ENCODE measurements around the gene CRADD. TPM values are rescaled to one million over a fixed set of nuclear protein-coding genes. Genes with fewer than 3 reads are reported as not detected.
"Not testable (repeated sequence)": the region's sequence is repeated elsewhere in the genome, so short reads cannot be mapped to it uniquely, and the experiment has no call there.

Gene CRADD
- total RNA-seq, 1 experiment from 2014 or later: 27.9 TPM

DNA sequence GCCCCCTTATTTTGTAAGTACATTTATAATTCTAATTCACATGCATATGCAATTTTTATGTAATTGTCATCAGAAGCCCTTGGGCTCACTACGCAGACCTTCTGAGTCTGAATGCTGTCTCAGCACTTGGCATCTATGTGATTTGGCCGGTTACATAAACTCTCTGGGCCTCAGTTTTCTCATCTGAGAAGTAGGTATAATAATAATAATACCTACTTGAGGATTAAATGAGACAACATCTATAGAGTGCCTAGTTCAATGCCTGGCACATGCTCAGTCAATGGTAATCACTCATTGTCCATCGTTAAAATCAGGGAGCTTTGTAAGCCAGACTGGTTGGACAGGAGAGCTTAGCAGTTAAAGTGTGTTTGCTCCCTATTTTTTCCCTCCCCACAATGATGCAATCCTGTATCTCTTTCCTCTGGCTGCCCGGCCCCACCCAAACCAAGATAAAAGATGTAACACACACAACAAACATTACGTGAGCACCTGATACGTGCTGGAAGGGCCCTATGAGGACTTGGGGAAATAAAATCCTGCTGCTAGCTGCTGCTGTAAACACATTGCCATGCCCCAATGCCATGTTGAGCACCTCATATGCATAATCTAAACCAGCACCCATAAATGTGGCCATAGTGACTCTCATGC is 235.0 kb downstream of the CRADD start:
- H3K36me3 ChIP-seq: no peaks in the 10 kb centered on the region
- no peak overlapping the region for H3K4me3 ChIP-seq
- DNase-seq: no peak
- no peaks in the 10 kb centered on the region for H3K27me3 ChIP-seq
- no peaks in the 10 kb centered on the region for H3K9me3 ChIP-seq

GRCh38 chr12:93913845-93914244 is 236.7 kb downstream of the CRADD start:
- H3K27me3 ChIP-seq: no peaks in the 10 kb centered on the region
- DNase-seq: no peak

DNA sequence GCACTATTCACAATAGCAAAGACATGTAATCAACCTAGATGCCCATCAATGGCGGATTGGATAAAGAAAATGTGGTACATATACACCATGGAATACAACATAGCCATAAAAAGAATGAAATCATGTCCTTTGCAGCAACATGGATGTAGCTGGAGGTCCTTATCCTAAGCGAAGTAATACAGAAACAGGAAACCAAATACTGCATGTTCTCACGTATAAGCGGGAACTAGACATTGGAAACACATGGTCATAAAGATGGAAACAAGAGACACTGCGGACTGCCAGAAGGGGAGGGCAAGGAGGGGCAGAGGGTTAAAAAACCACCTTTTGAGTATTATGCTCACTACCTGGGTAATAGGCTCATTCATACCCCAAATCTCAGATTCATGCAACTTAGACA is 237.1 kb downstream of the CRADD start:
- no peaks in the 10 kb centered on the region for H3K27me3 ChIP-seq
- no peaks in the 10 kb centered on the region for H3K36me3 ChIP-seq

More at GRCh38 chr12:93913845-93914244, 236.7 kb downstream of the CRADD start:
- no peak overlapping the region for H3K4me3 ChIP-seq
- no peaks in the 10 kb centered on the region for H3K36me3 ChIP-seq
- peaks cover 3% of the 10 kb centered on the region for H3K9me3 ChIP-seq

DNA sequence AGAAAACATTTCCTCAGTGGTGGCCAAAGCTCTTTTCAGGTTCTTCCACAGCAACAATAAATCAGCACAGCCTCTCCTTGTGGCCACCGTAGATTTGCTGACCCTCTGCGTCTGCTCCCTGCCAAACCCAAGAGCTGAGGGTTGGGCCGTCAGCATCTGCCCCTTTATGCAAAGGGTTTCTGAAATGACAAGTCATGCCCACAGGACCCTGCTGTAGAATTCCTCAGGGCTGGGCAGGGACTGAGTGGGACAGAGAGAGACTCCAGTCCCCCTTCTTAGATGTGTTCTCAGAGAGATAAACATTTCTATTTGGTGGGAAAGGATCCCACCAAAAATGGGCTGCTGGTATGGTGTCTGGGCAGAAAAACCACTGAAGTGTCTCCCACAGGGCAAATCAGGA is 238.2 kb downstream of the CRADD start:
- H3K27me3 ChIP-seq: no peaks in the 10 kb centered on the region
- DNase-seq: no peak
- peaks cover 3% of the 10 kb centered on the region for H3K9me3 ChIP-seq
- no peak overlapping the region for H3K4me3 ChIP-seq
- no peaks in the 10 kb centered on the region for H3K36me3 ChIP-seq

More for the DNA sequence above, 237.1 kb downstream of the CRADD start:
- no peak for DNase-seq
- no peak overlapping the region for H3K4me3 ChIP-seq
- peaks cover 3% of the 10 kb centered on the region for H3K9me3 ChIP-seq

- Histone ChIP-seq H3K36me3 (no peaks in the 10 kb centered on the region), H3K9me3 (peaks cover 3% of the 10 kb centered on the region), H3K27me3 (no peaks in the 10 kb centered on the region), H3K4me3 (no peak overlapping the region)
- no peak for DNase-seq
Measured at GRCh38 chr12:93916402-93916801, 239.2 kb downstream of the CRADD start.

DNA sequence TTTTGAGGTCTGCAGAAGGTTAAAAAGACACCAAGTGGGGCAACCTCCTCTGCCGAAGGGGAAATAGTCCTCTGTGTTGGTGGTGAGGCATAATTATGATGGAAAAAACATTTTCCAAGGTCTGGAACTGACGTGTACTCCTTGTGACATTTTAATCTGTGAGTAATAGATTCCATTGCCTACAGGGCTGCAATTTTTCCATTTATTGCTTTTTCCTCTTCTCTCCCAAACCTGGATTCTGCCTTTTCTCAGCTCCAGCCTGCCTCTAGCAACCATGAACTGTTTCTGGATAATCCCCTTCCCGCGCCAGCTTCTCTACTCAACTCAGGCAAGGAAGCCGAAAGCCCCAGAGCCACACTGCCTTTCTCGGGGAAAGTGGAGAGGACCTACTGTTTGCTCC is 241.1 kb downstream of the CRADD start:
- DNase-seq: no peak
- no peaks in the 10 kb centered on the region for H3K36me3 ChIP-seq
- peaks cover 3% of the 10 kb centered on the region for H3K9me3 ChIP-seq
- no peaks in the 10 kb centered on the region for H3K27me3 ChIP-seq
- no peak overlapping the region for H3K4me3 ChIP-seq

- Histone ChIP-seq H3K4me3 (no peak overlapping the region), H3K36me3 (no peaks in the 10 kb centered on the region), H3K27me3 (no peaks in the 10 kb centered on the region), H3K9me3 (peaks cover 3% of the 10 kb centered on the region)
- DNase-seq: no peak
Measured at GRCh38 chr12:93918900-93919299, 241.7 kb downstream of the CRADD start.

DNA sequence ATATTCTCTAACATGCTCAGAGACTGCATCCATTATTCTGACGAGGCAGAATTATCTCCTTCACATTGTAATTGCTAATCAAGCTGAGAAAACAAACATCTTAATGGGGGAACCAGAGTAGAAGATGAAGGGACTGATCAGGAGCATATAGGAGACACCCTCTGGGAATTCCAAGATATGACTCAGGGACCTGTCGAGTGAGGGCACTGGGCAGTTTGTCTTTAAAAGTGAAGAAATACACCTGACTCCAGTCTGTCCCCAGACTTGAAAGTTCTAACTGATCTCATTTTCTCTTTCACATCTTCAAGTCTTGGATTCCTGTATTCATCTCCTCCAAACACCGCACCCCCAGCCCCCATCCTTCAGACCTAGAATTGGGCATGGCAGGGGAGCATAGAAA is 244.3 kb downstream of the CRADD start:
- peaks cover 10% of the 10 kb centered on the region for H3K9me3 ChIP-seq
- no peak for DNase-seq

GRCh38 chr12:93922583-93923006 is 245.4 kb downstream of the CRADD start:
- no peaks in the 10 kb centered on the region for H3K36me3 ChIP-seq
- no peaks in the 10 kb centered on the region for H3K27me3 ChIP-seq
- no peak overlapping the region for H3K4me3 ChIP-seq
- peaks cover 10% of the 10 kb centered on the region for H3K9me3 ChIP-seq
- DNase-seq: no peak

More for the DNA sequence above, 244.3 kb downstream of the CRADD start:
- Histone ChIP-seq H3K4me3 (no peak overlapping the region), H3K27me3 (no peaks in the 10 kb centered on the region), H3K36me3 (no peaks in the 10 kb centered on the region)

DNA sequence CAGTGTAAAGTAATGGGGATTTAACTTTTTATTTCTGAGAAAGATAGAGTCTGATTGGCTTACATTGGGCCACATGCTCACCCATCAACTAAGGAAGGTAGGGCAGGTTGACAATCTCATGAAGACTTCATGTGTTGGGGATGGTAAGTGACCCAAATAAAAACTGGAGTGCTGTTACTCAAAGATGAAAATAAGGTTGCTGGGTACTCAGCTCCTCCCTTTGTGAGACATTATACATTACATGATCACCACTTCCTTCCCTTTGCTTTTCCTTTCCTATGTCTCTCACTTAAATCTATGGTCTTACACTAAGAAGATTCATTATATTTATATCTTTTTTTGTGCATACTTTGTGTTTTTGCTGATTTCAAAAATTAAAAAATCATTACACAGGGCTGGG is 247.2 kb downstream of the CRADD start:
- DNase-seq: no peak
- Histone ChIP-seq H3K4me3 (no peak overlapping the region), H3K27me3 (no peaks in the 10 kb centered on the region), H3K36me3 (no peaks in the 10 kb centered on the region), H3K9me3 (peaks cover 8% of the 10 kb centered on the region)

- H3K9me3 ChIP-seq: peaks cover 8% of the 10 kb centered on the region
- H3K36me3 ChIP-seq: no peaks in the 10 kb centered on the region
- H3K4me3 ChIP-seq: no peak overlapping the region
- H3K27me3 ChIP-seq: no peaks in the 10 kb centered on the region
- no peak for DNase-seq
Measured at GRCh38 chr12:93925585-93926205, 248.5 kb downstream of the CRADD start.

GRCh38 chr12:93926237-93926636 is 249.1 kb downstream of the CRADD start:
- Histone ChIP-seq H3K9me3 (peaks cover 8% of the 10 kb centered on the region), H3K27me3 (no peaks in the 10 kb centered on the region), H3K36me3 (no peaks in the 10 kb centered on the region), H3K4me3 (no peak overlapping the region)
- DNase-seq: no peak

DNA sequence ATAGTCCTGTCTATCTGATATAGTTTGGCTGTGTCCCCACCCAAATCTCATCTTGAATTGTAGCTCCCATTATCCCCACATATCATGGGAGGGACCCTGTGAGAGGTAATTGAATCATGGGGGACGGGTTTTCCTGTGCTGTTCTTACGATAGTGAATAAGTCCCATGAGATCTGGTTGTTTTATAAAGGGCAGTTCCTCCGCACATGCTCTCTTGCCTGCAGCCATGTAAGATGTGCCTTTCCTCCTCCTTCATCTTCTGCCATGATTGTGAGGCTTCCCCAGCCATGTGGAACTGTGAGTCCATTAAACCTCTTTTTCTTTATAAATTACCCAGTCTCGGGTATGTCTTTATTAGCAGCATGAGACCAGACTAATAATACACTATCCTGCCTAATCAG is 251.9 kb downstream of the CRADD start:
- H3K27me3 ChIP-seq, H3K4me3 ChIP-seq, H3K36me3 ChIP-seq, H3K9me3 ChIP-seq, DNase-seq: not testable (repeated sequence)

DNA sequence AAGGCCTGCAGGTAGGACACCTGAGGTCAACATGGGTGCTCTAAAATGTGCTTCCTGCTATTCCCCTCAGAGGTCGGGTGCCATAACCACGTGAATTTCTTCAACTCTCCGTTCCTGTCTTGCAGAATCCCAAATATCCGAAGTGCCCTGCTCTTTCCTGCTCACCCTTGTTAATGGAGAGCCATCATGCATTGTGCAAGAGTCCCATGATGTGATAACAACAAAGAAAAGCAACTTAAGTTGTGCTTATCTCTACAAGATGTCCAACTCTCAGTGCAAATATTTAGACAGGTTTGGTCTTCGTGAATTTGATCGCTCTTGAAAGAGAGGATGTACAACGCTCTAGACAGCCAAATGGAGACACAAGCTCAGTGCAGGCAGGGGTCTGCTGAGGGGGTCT is 260.6 kb downstream of the CRADD start:
- H3K36me3 ChIP-seq: no peaks in the 10 kb centered on the region

DNA sequence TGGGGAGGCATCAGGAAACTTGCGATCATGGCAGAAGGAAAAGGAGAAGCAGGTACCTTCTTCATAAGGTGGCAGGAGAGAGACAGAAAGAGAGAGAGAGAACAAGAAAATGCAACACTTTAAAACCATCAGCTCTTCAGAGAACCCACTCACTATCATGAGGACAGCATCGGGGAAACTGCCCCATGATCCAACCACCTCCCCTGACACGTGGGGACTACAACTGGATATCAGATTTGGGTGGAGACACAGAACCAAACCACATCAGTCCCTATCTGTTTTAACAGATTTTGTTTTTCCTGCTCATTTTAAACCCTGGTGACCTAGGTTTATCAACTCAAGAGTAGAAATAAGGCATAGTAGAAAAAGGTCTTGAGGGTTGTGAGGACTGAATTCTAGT is 261.1 kb downstream of the CRADD start:
- no peaks in the 10 kb centered on the region for H3K27me3 ChIP-seq
- H3K9me3 ChIP-seq: peaks cover 13% of the 10 kb centered on the region
- H3K4me3 ChIP-seq: no peak overlapping the region
- DNase-seq: no peak
- no peaks in the 10 kb centered on the region for H3K36me3 ChIP-seq

More for the DNA sequence above, 260.6 kb downstream of the CRADD start:
- Histone ChIP-seq H3K9me3 (peaks cover 13% of the 10 kb centered on the region), H3K4me3 (no peak overlapping the region), H3K27me3 (no peaks in the 10 kb centered on the region)
- DNase-seq: no peak

DNA sequence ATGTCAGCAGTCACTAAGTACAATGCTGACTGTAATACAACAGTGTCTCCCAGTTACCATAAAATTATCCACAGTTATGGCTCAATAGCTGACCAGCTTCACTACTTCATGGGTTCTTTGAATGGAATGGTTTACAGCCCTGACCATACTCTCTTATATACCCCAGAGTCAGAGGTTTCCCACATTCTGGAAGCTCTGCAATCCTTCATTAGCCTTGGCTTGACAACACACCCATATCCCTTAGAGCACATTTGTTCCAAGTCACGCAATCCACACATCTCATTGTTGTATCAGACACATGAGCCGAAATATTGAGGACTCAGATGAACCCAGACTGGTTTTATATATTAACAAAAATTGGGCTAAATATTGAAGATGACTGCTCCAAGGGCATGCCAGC is 261.8 kb downstream of the CRADD start:
- no peak for DNase-seq

DNA sequence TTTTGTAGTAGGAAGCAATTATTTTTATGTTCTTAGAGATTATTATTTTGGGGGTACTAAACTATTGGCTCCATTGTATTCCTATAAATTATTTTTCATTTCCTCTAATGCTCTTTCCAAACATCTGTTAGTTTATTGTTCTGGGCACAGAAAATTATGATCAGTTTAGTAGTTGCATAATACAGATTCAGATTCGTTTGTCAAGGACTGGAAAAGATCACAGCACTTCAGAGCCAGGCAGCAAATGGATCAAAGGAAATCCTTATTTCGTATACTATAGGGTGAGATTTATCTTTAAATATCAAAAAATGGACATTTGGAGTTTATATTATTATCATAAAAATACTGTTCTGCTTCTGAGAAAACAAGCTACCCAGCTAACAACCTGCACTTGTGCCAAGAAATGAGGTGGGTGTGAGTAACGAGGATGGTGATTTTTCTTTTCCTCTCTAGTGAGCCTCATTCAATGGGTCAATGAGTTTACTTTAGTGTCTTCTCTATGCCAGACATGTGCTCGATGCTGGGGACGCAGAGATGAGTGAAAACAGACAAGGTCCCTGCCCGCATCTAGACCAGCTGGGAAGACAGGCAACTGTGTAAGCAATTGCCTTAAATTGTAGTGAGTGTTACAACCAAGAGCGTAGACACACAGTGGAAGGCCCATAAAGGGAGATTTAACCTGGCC is 262.6 kb downstream of the CRADD start:
- no peak for DNase-seq
- Histone ChIP-seq H3K27me3 (no peaks in the 10 kb centered on the region), H3K4me3 (no peak overlapping the region), H3K36me3 (no peaks in the 10 kb centered on the region), H3K9me3 (peaks cover 6% of the 10 kb centered on the region)

More for the DNA sequence above, 261.8 kb downstream of the CRADD start:
- Histone ChIP-seq H3K9me3 (peaks cover 13% of the 10 kb centered on the region), H3K27me3 (no peaks in the 10 kb centered on the region), H3K36me3 (no peaks in the 10 kb centered on the region), H3K4me3 (no peak overlapping the region)

DNA sequence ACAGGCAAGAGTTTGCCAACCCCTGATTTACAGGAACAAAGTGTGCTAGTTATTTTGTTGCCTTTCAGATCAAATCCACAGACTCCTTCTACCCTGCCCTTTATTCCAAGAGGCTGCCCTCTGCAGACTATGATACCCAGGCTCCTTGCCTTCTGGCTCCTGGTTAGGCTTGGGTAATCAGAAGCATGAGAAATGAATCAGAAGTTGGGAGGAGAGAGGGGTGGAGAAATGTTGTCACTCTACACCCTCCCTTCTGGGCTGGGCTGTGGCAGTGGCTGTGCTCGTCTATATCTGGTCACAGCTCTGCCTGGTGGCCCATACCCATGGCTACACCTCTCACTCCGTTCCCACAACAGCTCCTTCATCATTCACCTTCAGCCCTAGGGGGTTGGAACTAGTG is 266.6 kb downstream of the CRADD start:
- H3K27me3 ChIP-seq: no peaks in the 10 kb centered on the region
- peak; percentile 22 for DNase-seq
- no peaks in the 10 kb centered on the region for H3K9me3 ChIP-seq
- no peaks in the 10 kb centered on the region for H3K36me3 ChIP-seq
- H3K4me3 ChIP-seq: no peak overlapping the region
